Mesothelial cell of epicardium (in vitro differentiated cells): Measurements from ENCODE around the gene IQGAP2. TPM values are rescaled to one million over a fixed set of nuclear protein-coding genes. Genes with fewer than 3 reads are reported as not detected.

Experiments used
- DNase-seq, 2 experiments: peaks; one replicate each; pipeline ENCODE4 v3.0.0; 2021; ENCODE audit warnings: low spot score in 2 of 2; ENCODE audit not compliant: unreplicated experiment in 2 of 2
- H3K27ac Mint-ChIP-seq: 2 replicates; pipeline ENCODE4 v1.8.0; 2021; ENCODE audit warnings: mixed read lengths
- H3K27me3 Mint-ChIP-seq: 2 replicates; pipeline ENCODE4 v1.8.0; 2021; ENCODE audit warnings: low read depth, mixed read lengths
- H3K36me3 Mint-ChIP-seq: 2 replicates; pipeline ENCODE4 v1.8.0; 2021; ENCODE audit warnings: mixed read lengths
- H3K4me1 Mint-ChIP-seq: 2 replicates; pipeline ENCODE4 v1.8.0; 2021; ENCODE audit warnings: mixed read lengths
- H3K4me3 Mint-ChIP-seq: 2 replicates; pipeline ENCODE4 v1.8.0; 2021; ENCODE audit warnings: mild to moderate bottlenecking, moderate library complexity, mixed read lengths
- H3K9me3 Mint-ChIP-seq: 2 replicates; pipeline ENCODE4 v1.8.0; 2021; ENCODE audit warnings: mixed read lengths
- CTCF ChIP-seq: fragments of 200-600 bp; sonication (generic); IDR thresholded peaks from one replicate; pipeline ENCODE4 v1.5.0; 2021; ENCODE audit warnings: antibody characterized with exemption; ENCODE audit not compliant: unreplicated experiment
- total RNA-seq: library from RNA; stranded (reverse); gene quantifications from 3 replicates; pipeline ENCODE4 v1.2.1, GENCODE V29; 2021

The IQGAP2 gene
- total RNA-seq, 1 donor from 2014 or later: 13.9 TPM

DNA sequence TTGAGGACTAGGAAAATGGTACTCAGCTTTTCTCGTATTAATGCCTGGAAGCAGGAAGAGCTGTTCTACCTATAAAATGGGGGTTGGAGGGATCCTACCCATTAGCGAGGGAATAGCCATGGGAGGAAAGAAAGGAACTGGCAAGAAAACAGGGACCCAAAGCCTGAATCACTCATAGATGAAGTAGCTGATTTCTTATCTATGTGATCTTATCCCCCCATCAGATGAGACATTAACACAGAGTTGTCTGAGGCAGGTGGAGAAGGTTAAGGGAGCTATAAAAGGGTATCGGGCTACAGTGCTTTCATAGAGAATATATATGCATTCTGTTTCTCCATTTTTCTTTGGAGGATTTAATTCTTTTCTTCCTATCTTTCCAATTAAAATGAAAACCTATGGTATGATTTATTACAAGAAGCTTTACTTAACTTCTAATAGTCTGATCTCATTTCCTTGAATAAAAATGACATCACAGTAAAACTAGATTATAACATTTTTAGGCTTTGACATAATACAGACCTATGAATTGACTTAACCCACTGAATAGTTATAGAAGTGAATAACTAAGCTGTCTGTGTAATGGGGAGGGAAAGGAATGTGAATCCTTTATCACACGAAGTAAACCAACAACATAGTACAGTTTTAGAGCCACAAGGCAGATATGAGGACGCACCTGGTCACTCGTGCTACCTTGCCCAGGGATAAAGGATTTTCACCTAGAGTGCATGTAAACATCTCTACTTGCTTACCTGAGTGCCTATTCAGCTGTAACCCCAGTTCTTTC lies 39.0 kb downstream of the IQGAP2 start:
- peaks cover 13% of the 10 kb centered on the region for H3K36me3 Mint-ChIP-seq

DNA sequence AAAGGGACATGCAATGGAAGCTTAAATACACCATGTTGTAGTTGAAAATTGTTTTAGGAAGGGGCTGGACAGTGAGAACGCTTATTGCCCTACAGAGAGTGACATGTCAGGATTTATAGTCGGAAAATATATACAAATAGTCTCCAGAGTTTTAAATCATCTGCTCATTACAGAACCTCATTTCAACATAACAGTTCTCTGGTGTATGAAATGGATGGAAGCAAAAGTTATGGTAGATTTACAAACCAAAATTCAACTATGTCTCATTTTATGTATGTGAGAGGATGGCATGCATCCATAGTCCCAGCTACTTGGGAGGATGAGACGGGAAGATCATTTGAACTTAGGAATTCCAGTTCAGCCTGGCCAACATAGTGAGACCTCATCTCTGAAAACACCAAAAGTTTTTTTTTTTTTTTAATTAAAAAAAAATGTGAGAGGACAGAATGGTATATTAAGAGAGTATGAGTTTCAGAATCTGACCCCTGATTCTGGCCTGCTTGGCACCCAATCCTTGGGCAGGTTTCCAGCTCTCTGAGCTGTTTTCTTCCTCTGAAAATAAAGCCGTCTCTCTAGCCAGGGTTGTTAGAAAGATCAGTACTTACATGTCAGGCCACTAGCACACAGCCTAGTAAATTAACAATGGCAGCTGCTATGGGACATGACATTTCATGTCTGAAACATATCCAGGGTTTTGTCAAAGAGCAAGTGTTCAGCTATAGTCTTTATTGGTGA lies 40.1 kb downstream of the IQGAP2 start:
- peaks cover 9% of the 10 kb centered on the region for H3K4me1 Mint-ChIP-seq
- no peak for DNase-seq
- peaks cover 10% of the 10 kb centered on the region for H3K36me3 Mint-ChIP-seq
- no peaks in the 10 kb centered on the region for H3K27me3 Mint-ChIP-seq
- H3K9me3 Mint-ChIP-seq: peaks cover 14% of the 10 kb centered on the region
- TF ChIP-seq CTCF: no peak
- H3K4me3 Mint-ChIP-seq: no peak overlapping the region
- H3K27ac Mint-ChIP-seq: peak overlapping the region; percentile 71

More for the DNA sequence above, 39.0 kb downstream of the IQGAP2 start:
- Mint-ChIP-seq H3K4me3 (no peak overlapping the region), H3K27ac (no peak overlapping the region), H3K27me3 (no peaks in the 10 kb centered on the region), H3K4me1 (peaks cover 9% of the 10 kb centered on the region), H3K9me3 (peaks cover 18% of the 10 kb centered on the region)
- TF ChIP-seq CTCF: no peak
- no peak for DNase-seq

GRCh38 chr5:76445063-76445462 lies 42.0 kb downstream of the IQGAP2 start:
- Mint-ChIP-seq H3K4me1 (peaks cover 9% of the 10 kb centered on the region), H3K36me3 (peaks cover 3% of the 10 kb centered on the region), H3K27me3 (no peaks in the 10 kb centered on the region), H3K9me3 (no peaks in the 10 kb centered on the region), H3K27ac (no peak overlapping the region), H3K4me3 (no peak overlapping the region)
- TF ChIP-seq CTCF: no peak
- no peak for DNase-seq

DNA sequence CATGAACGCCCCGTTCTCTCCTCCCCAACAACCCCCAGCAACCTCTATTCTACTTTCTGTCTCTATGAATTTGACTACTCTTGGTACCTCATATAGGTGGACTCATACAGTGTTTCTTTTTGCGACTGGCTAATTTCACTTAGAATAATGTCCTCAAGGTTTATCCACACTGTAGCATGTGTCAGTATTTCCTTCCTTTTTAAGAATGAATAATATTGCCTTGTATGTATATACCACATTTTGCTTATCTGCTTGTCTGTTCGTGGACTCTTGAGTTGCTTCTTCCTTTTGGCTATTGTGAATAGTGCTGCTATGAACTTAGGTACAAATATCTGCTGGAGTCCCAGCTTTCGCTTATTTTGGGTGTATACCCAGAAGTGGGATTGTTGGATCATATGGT lies 42.7 kb downstream of the IQGAP2 start:
- no peak for DNase-seq
- no peak overlapping the region for H3K4me3 Mint-ChIP-seq
- peaks cover 3% of the 10 kb centered on the region for H3K36me3 Mint-ChIP-seq
- H3K27ac Mint-ChIP-seq: no peak overlapping the region
- TF ChIP-seq CTCF: no peak
- peaks cover 9% of the 10 kb centered on the region for H3K4me1 Mint-ChIP-seq
- no peaks in the 10 kb centered on the region for H3K9me3 Mint-ChIP-seq
- H3K27me3 Mint-ChIP-seq: no peaks in the 10 kb centered on the region

- no peak overlapping the region for H3K4me3 Mint-ChIP-seq
- H3K4me1 Mint-ChIP-seq: peaks cover 5% of the 10 kb centered on the region
- H3K9me3 Mint-ChIP-seq: no peaks in the 10 kb centered on the region
- TF ChIP-seq CTCF: no peak
- no peaks in the 10 kb centered on the region for H3K27me3 Mint-ChIP-seq
- peaks cover 2% of the 10 kb centered on the region for H3K36me3 Mint-ChIP-seq
- H3K27ac Mint-ChIP-seq: no peak overlapping the region
- no peak for DNase-seq
Observed at GRCh38 chr5:76446776-76447175, 43.7 kb downstream of the IQGAP2 start.
